Upper lobe of left lung (tissue), 6 donors: ENCODE data around the gene PVALEF. TPM values are rescaled to one million over a fixed set of nuclear protein-coding genes. Genes with fewer than 3 reads are reported as not detected.

Experiments
- ATAC-seq, 2 donors: fragments of 200-7000 bp; cut with Tn5 transposase; one replicate each; pipeline ENCODE4 v1.9.1; 2022; ENCODE audit warnings: mild to moderate bottlenecking in 2 of 2, moderate library complexity in 2 of 2; ENCODE audit not compliant: low FRiP score in 2 of 2
- DNase-seq, 2 donors: peaks; one replicate each; pipeline ENCODE4 v3.0.0-alpha.2; 2019 to 2020
- H3K27ac ChIP-seq, 4 donors: fragments of 200-600 bp; sonication (generic); one replicate each; pipeline ENCODE4 v1.5.1; 2016 to 2019
- H3K27me3 ChIP-seq, 4 donors: fragments of 200-600 bp; sonication (generic); one replicate each; pipeline ENCODE4 v1.5.1; 2017 to 2019
- H3K36me3 ChIP-seq, 4 donors: fragments of 200-600 bp; sonication (generic); one replicate each; pipeline ENCODE4 v1.5.1; 2016 to 2019
- H3K4me1 ChIP-seq, 4 donors: fragments of 200-600 bp; sonication (generic); one replicate each; pipeline ENCODE4 v1.5.1; 2018 to 2019
- H3K4me3 ChIP-seq, 4 donors: fragments of 200-600 bp; sonication (generic); one replicate each; pipeline ENCODE4 v1.5.1; 2017 to 2019; ENCODE audit warnings: mild to moderate bottlenecking in 2 of 4, moderate library complexity in 1 of 4
- H3K9me3 ChIP-seq, 4 donors: fragments of 200-600 bp; sonication (generic); one replicate each; pipeline ENCODE4 v1.5.1; 2018 to 2019
- CTCF ChIP-seq, 6 experiments: fragments of 450-650 bp in 4 of 6; fragments of 200-600 bp in 2 of 6; sonication (generic) in 2 of 6; IDR thresholded peaks; one replicate each; pipeline ENCODE4 v1.5.1; 2016 to 2019; ENCODE audit warnings: antibody characterized with exemption in 6 of 6
- EP300 ChIP-seq, 4 donors: sonication (generic); formaldehyde crosslinking; IDR thresholded peaks; one replicate each; pipeline ENCODE4 v1.5.1; 2017; ENCODE audit warnings: antibody characterized with exemption in 4 of 4, control low read depth in 2 of 4
- POLR2A ChIP-seq, 4 donors: fragments of 450-650 bp; IDR thresholded peaks; one replicate each; pipeline ENCODE4 v1.5.1; 2016 to 2017; ENCODE audit warnings: antibody characterized with exemption in 4 of 4, mild to moderate bottlenecking in 2 of 4
- POLR2AphosphoS5 ChIP-seq, 2 donors: sonication (generic); formaldehyde crosslinking; IDR thresholded peaks; one replicate each; pipeline ENCODE4 v1.5.1; 2017; ENCODE audit warnings: antibody characterized with exemption in 2 of 2
- WGBS, 2 donors: methylation state at CpG; one replicate each; pipeline ENCODE4 v1.1.5; 2017 to 2018; 5-methylcytosine and 5-hydroxymethylcytosine counted together
- total RNA-seq, 6 donors: library from RNA; depleted of rRNA in 4 of 6; stranded (reverse); fragments of >200 nt in 4 of 6; gene quantifications; one replicate each; pipeline versions ENCODE4 v1.1.0 to v1.2.1, GENCODE V29; 2016 to 2021
- donor health status: DM: no; HTN: no; CAD: no; lungs with moderate emphysema.
- donor health status: DM: no; HTN: yes; CAD: no; lungs with severe emphysema.

PVALEF gene
- total RNA-seq, 6 donors from 2014 or later, result not detected

DNA sequence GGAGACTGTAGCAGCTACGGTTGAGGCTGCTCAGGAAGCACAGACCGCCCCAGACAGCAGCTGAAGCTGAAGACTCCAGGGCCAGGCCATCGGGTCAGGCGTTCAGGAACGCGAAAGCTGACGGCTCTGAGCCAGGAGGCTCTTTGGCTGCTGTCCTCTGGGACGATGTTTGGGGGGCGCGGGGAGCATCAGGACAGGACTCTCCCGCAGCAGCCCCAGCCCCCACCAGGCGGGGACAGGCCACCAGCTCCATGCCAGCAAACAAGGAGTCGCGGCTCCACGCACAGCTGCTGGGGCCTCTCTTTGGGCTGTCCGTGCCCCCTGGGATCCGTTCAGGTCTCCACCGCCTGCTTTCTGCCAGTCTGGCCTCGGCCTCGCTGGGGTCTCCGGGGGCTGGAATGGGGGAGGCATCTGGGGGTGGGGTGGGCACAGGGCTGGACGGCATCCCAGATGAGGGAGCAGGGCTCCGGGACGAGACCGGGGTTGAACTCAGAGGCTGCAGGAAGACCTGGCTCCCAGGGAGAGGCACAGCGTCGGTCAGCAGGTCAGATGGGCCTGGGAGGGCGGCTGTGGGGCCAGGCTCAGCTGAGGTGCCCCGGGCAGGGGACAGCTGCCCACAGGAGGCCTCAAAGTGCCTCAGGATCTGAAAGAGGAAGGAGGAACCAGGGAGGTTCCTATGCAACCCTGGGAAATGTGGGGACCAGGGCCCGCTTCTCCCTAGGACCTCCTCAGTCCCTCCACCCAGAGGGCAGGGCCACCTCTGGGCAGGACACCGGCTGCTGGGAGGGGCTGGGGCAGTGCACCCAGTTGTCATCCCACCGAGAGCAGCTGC lies 63.7 kb downstream of the PVALEF start:
- Histone ChIP-seq H3K4me3 (no peak overlapping the region), H3K9me3 (no peaks in the 10 kb centered on the region), H3K36me3 (peaks cover 0 to 58% (median 48%) of the 10 kb centered on the region in 4 donors), H3K27me3 (no peaks in the 10 kb centered on the region), H3K4me1 (peaks cover 0 to 5% (median 3%) of the 10 kb centered on the region in 4 donors), H3K27ac (peak overlapping the region in 1 of 4 donors; percentile 4)
- ATAC-seq (peak in 1 of 2 donors; percentile 10), DNase-seq (peak in 1 of 2 donors; percentile 74)
- WGBS, 2 donors, result 77 to 86% methylated on average over 6 to 32 of the region's 32 CpGs
- TF ChIP-seq POLR2AphosphoS5 (IDR thresholded peaks at IDR 0.05), result no peak
- TF ChIP-seq POLR2A (IDR thresholded peaks at IDR 0.05), result no peak
- no peak for TF ChIP-seq EP300 (IDR thresholded peaks at IDR 0.05)
- TF ChIP-seq CTCF (IDR thresholded peaks at IDR 0.05), result no peak

- Histone ChIP-seq H3K4me1 (peaks cover 0 to 5% (median 2%) of the 10 kb centered on the region in 4 donors), H3K27ac (no peak overlapping the region), H3K9me3 (no peaks in the 10 kb centered on the region), H3K4me3 (no peak overlapping the region), H3K27me3 (no peaks in the 10 kb centered on the region), H3K36me3 (peaks cover 0 to 62% (median 49%) of the 10 kb centered on the region in 4 donors)
- TF ChIP-seq EP300 (IDR thresholded peaks at IDR 0.05) (no peak), CTCF (IDR thresholded peaks at IDR 0.05) (no peak), POLR2A (IDR thresholded peaks at IDR 0.05) (no peak), POLR2AphosphoS5 (IDR thresholded peaks at IDR 0.05) (no peak)
- no peak for ATAC-seq
- WGBS, 2 donors, result 91 to 97% methylated on average over 11 to 14 of the region's 14 CpGs
- DNase-seq, result no peak
These were observed 64.3 kb downstream of the PVALEF start for GRCh38 chr17:81229666-81229920.

GRCh38 chr17:81230043-81230820 lies 64.9 kb downstream of the PVALEF start:
- TF ChIP-seq POLR2AphosphoS5 (IDR thresholded peaks at IDR 0.05) (no peak), EP300 (IDR thresholded peaks at IDR 0.05) (no peak), CTCF (IDR thresholded peaks at IDR 0.05) (peak in 2 of 6 experiments; percentile 13 to 21)
- no peak overlapping the region for H3K4me3 ChIP-seq
- 93% methylated on average over 8 to 26 of the region's 26 CpGs for WGBS, 2 donors
- DNase-seq (peak in 1 of 2 donors; percentile 80), ATAC-seq (peak in 1 of 2 donors; percentile 2)
- H3K27ac ChIP-seq, result no peak overlapping the region
- H3K4me1 ChIP-seq, result peaks cover 0 to 5% (median 2%) of the 10 kb centered on the region in 4 donors
- no peaks in the 10 kb centered on the region for H3K27me3 ChIP-seq
- no peaks in the 10 kb centered on the region for H3K9me3 ChIP-seq
- H3K36me3 ChIP-seq, result peaks cover 0 to 62% (median 49%) of the 10 kb centered on the region in 4 donors

- Histone ChIP-seq H3K27ac (no peak overlapping the region), H3K27me3 (no peaks in the 10 kb centered on the region), H3K36me3 (peaks cover 0 to 66% (median 49%) of the 10 kb centered on the region in 4 donors), H3K9me3 (no peaks in the 10 kb centered on the region), H3K4me1 (peaks cover 0 to 8% (median 3%) of the 10 kb centered on the region in 4 donors), H3K4me3 (no peak overlapping the region)
- TF ChIP-seq POLR2AphosphoS5 (IDR thresholded peaks at IDR 0.05), result no peak
- TF ChIP-seq CTCF (IDR thresholded peaks at IDR 0.05), result no peak
- TF ChIP-seq POLR2A (IDR thresholded peaks at IDR 0.05), result no peak
- TF ChIP-seq EP300 (IDR thresholded peaks at IDR 0.05), result no peak
- WGBS, 2 donors, result 84 to 91% methylated on average over 14 to 30 of the region's 31 CpGs
- ATAC-seq, result no peak
- DNase-seq, result peak in 1 of 2 donors; percentile 70
These were observed 65.9 kb downstream of the PVALEF start for GRCh38 chr17:81231121-81231645.
